ENCODE data around the gene ATP11B.

Gene ATP11B

GRCh38 chr3:182913889-182914288, 120.6 kb downstream of the ATP11B start:
- DNase-seq = no peak

DNA sequence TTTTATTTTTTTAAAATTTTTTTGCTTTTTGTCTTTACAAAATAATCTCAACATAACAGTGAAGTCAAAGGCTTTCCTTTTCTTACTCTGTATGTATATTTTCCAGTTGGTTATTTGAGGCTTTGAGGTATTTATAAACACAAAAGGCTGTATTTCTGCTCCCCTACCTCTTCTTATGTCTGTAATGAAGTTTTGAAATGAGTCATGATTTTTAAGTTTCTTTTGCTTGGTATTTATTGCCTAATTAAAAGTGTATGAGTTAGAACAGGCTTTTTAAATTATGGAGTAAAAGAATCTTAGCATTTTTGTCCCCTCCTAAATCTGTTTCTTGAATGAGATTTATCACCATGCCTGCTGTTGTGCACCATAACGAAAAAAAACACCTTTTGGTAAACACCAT, 121.0 kb downstream of the ATP11B start:
- DNase-seq = no peak

GRCh38 chr3:182917134-182917533, 123.8 kb downstream of the ATP11B start:
- DNase-seq = no peak

- no peak for DNase-seq
Observed at GRCh38 chr3:182919866-182920357, 126.6 kb downstream of the ATP11B start.

- no peak for DNase-seq
Observed at GRCh38 chr3:182920515-182921084, 127.3 kb downstream of the ATP11B start.

- no peak for DNase-seq
Observed at GRCh38 chr3:182921665-182922355, 128.5 kb downstream of the ATP11B start.

DNA sequence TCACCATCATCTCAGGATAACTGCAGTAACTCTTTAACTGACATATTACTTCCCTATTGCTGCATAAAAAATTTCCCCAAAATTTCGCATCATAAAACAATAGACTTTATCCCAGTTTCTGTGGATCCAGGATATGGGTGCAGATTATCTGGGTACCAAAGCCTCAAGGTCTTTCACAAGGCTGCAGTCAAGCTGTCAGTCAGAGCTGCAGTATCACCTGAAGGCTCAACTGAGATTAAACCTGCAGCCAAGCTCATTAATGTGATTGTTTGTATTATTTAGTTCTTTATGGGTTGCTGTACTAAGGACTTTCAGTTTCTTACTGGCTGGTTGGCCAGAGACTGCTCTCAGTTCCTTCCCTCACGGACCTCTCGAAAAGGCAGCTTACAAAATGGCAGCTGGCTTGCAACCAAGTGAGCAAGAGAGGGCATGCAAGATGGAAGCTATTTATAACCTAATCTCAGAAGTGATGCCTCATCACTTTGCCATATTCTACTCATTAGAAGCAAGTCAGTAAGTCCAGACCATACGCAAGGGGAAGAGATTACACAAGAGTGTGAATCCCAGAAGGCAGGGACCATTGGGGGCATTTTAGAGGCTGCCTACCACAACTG, 132.1 kb downstream of the ATP11B start:
- DNase-seq = no peak

GRCh38 chr3:182925944-182926337, 132.6 kb downstream of the ATP11B start:
- no peak for DNase-seq

DNA sequence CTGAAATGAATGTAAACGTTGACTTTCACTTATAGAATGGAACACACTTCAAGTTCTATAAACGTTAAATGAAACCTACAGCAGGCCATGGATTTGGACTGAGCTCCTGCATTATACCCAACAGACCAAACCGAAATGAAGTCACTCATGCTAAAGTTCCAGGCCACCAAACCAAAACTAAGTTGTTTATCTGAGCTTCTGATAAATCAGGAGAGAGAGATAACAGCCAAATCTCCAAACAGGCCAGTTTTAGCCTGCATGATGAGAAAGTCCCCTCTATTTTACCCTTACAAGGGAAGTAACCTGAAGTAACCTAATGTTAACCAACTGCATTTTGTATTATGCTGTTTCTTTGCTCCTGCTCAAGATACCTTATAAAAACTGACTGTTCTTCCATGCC, 142.5 kb downstream of the ATP11B start:
- no peak for DNase-seq

- DNase-seq = no peak
Observed at GRCh38 chr3:182936239-182936917, 143.1 kb downstream of the ATP11B start.

GRCh38 chr3:182936918-182937285, 143.6 kb downstream of the ATP11B start:
- DNase-seq = no peak

GRCh38 chr3:182937293-182938051, 144.2 kb downstream of the ATP11B start:
- no peak for DNase-seq

- DNase-seq = no peak
Observed at GRCh38 chr3:182940266-182940808, 147.0 kb downstream of the ATP11B start.

DNA sequence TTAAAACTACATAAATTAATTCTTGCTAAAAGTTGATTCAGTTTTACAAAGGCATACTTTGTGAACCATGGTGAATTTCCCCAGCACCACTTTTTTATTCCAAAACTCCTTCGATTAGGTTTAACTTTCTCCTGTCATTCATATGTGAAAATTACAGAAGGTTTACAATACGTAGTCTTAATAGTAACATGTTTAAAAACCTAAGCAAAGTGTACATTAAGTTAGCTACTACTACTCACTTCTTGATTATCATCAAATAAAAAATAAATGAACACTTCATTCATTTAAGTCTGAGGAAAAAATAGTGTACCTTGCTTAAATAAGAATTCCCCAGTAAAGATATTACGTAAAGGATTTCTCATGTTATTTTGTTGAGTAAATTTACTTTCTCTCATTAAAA, 148.4 kb downstream of the ATP11B start:
- no peak for DNase-seq

DNA sequence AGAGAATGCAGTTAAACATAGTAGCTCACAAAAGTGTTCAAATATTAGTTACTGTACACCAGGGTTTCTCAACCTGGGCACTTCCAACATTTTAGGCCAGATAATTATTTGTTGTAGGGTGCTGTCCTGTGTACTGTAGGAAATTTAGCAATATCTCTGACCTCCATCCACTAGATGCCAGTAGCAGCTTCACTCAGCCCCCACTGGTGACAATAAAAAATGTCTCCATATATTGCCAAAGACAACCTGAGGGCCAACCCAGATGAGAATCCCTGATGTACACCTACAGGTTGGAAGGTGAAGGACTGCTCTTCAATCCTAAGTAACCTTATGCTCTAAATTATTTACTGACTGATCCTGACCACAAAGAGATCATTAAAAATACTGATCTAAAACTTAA, 154.6 kb downstream of the ATP11B start:
- DNase-seq = no peak

- DNase-seq = no peak
Observed at GRCh38 chr3:182948305-182948704, 155.0 kb downstream of the ATP11B start.

- DNase-seq = no peak
Observed at GRCh38 chr3:182949688-182950087, 156.4 kb downstream of the ATP11B start.

DNA sequence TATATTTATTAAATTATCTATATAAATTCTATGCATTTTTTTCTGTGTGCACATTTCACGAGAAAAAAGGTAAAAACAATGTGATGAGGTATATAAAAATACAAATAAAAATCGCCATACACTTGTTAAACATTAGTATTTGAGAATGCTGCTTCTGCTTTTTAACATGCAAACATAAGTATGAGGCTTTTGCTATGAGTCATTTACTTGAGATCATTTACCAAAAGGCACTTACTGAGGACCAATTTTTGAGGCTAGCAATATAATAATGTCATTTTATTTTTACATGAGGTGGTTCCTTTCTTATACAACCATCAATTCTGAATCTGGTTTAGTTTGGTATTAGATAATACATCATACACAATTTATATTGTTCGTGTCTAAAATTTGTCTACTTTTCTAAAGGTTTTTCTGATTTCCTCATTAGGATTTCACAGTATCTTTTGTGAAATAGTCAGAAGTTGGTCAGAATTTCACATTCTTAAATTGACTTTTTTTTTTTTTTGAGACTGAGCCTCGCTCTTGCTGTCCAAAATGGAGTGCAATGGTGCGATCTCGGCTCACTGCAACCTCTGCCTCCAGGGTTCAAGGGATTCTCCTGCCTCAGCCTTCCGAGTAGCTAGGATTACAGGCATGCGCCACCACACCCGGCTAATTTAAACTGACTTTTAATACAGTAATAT, 161.4 kb downstream of the ATP11B start:
- no peak for DNase-seq

DNA sequence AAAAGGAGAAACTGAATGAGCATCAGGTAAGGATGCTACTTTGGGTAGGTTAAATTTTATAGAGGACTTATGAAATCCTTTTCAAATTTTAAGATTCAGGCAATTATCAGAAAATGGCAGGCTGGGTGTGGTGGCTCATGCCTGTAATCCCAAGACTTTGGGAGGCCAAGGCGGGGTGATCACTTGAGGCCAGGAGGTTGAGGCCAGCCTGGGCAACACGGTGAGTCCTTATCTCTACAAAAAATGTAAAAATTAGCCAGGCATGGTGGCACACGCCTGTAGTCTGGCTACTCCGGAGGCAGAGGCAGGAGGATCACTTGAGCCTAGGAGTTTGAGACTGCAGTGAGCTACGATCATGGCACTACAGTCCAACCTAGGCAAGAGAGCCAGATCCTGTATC, 163.9 kb downstream of the ATP11B start:
- no peak for DNase-seq

GRCh38 chr3:182957676-182958266, 164.5 kb downstream of the ATP11B start:
- DNase-seq = no peak

DNA sequence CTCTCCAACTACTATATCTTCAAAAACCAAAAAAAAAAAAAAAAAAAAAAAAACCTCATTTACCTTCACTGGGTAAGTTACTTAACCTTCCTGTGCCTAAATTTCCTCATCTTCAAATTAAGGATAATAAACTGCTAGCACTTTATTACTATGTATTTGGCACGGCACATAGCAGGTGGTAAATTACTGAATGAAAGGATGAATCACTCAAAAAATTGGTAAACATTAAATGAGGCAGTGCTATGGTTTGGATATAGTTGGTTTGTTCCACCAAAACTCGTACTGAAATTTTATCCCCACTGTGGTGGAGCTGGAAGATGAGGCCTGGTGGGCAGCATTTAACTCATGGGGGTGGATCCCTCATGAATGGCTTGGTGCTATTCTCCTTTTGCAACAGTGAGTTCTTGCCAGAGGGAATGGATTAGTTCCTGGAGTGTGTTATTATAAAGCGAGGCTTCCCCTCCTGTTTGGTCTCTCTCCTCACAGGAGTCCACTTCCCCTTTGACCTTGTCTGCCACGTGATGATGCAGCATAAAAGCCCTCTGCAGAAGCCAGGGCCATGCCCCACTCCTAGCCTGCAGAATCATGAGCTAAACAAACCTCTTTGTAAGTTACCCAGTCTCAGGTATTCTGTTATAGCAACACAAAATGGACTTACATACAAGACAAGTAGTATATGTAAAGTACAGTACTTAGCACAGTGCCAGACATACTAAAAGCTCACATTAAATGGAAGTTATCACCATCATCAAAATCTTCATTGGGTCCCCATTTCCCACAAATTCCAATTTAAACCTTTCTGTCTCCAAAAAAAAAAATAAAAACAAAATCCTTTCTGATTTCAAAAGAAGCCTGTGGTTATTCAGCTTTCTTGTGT, 166.4 kb downstream of the ATP11B start:
- DNase-seq = no peak

Data from activated naive CD4-positive, alpha-beta T cell (primary cell).